ENCODE data around the gene CRYGB.

- TF ChIP-seq CTCF (IDR thresholded peaks at IDR 0.05): no peak
- no peak for TF ChIP-seq POLR2AphosphoS5 (IDR thresholded peaks at IDR 0.05)
- TF ChIP-seq POLR2A (IDR thresholded peaks at IDR 0.05): no peak
Measured at GRCh38 chr2:208099682-208100470, 46.1 kb downstream of the CRYGB start.
